ENCODE results near the gene PLXNA1. TPM values are rescaled to one million over a fixed set of nuclear protein-coding genes. Genes with fewer than 3 reads are reported as not detected.

PLXNA1 gene
- total and polyA plus RNA-seq, 5 donors from 2014 or later, result 0.25 to 12.6 (median 0.36) TPM

GRCh38 chr3:126997455-126998038 is 14.6 kb downstream of the PLXNA1 start:
- Mint-ChIP-seq H3K27ac (peak overlapping the region in 1 of 3 donors; percentile 56), H3K4me3 (no peak overlapping the region), H3K27me3 (no peaks in the 10 kb centered on the region), H3K9me3 (no peaks in the 10 kb centered on the region), H3K36me3 (peaks cover 3% of the 10 kb centered on the region), H3K4me1 (peaks cover 0 to 3% (median 1%) of the 10 kb centered on the region in 4 donors)
- H3K9me3 ChIP-seq (ENCODE audit: control insufficient read depth in 2 of 2, low read length in 2 of 2), result no peaks in the 10 kb centered on the region
- H3K27ac ChIP-seq (ENCODE audit: insufficient read depth, low read length, poor library complexity, severe bottlenecking), result no peak overlapping the region
- no peaks in the 10 kb centered on the region for H3K4me1 ChIP-seq (ENCODE audit: control insufficient read depth, insufficient read depth, low read length, poor library complexity, severe bottlenecking)
- no peak overlapping the region for H3K4me3 ChIP-seq (ENCODE audit: low read depth, low read length)
- DNase-seq (no peak), ATAC-seq (ENCODE audit: low read depth in 2 of 2) (no peak)
- H3K27me3 ChIP-seq (ENCODE audit: control insufficient read depth, insufficient read depth, low read length), result no peaks in the 10 kb centered on the region
- H3K36me3 ChIP-seq (ENCODE audit: control insufficient read depth, insufficient read depth, low read length), result no peaks in the 10 kb centered on the region

- DNase-seq (no peak), ATAC-seq (ENCODE audit: low read depth in 2 of 2) (no peak)
- peaks cover 0 to 3% (median 1%) of the 10 kb centered on the region in 4 donors for H3K4me1 Mint-ChIP-seq
- H3K27me3 ChIP-seq (ENCODE audit: control insufficient read depth, insufficient read depth, low read length), result no peaks in the 10 kb centered on the region
- H3K4me3 ChIP-seq (ENCODE audit: low read depth, low read length), result no peak overlapping the region
- H3K4me1 ChIP-seq (ENCODE audit: control insufficient read depth, insufficient read depth, low read length, poor library complexity, severe bottlenecking), result no peaks in the 10 kb centered on the region
- peaks cover 3% of the 10 kb centered on the region for H3K36me3 Mint-ChIP-seq
- no peaks in the 10 kb centered on the region for H3K36me3 ChIP-seq (ENCODE audit: control insufficient read depth, insufficient read depth, low read length)
- H3K27ac Mint-ChIP-seq, result peak overlapping the region in 1 of 3 donors; percentile 56
- H3K4me3 Mint-ChIP-seq, result no peak overlapping the region
- H3K9me3 Mint-ChIP-seq, result no peaks in the 10 kb centered on the region
- no peaks in the 10 kb centered on the region for H3K27me3 Mint-ChIP-seq
- no peaks in the 10 kb centered on the region for H3K9me3 ChIP-seq (ENCODE audit: control insufficient read depth in 2 of 2, low read length in 2 of 2)
- no peak overlapping the region for H3K27ac ChIP-seq (ENCODE audit: insufficient read depth, low read length, poor library complexity, severe bottlenecking)
Observed at GRCh38 chr3:126998320-126998719, 15.4 kb downstream of the PLXNA1 start.

DNA sequence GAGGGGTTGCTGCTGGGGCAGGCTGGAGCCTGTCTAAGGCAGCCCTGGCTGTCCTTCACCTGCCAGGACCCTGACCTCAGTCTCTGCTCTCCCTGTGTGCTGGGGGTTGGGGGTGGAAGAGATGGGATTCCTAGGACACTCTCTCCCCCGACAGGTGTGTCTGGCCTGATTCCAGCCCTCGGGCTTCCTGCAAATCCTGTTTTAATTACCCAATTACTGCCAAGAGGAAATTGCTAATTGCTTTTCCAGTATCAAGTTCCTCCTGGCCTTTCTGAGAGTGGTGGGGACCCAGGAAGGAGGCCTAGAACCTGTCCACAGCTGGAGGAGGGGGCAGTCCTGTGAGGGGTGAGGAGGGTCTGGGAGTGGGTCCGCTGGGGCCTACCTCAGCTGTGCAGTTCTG is 15.8 kb downstream of the PLXNA1 start:
- Mint-ChIP-seq H3K4me3 (no peak overlapping the region), H3K27me3 (no peaks in the 10 kb centered on the region), H3K9me3 (no peaks in the 10 kb centered on the region), H3K36me3 (peaks cover 3% of the 10 kb centered on the region), H3K27ac (no peak overlapping the region), H3K4me1 (peaks cover 0 to 2% (median under 1%) of the 10 kb centered on the region in 4 donors)
- no peaks in the 10 kb centered on the region for H3K27me3 ChIP-seq (ENCODE audit: control insufficient read depth, insufficient read depth, low read length)
- H3K27ac ChIP-seq (ENCODE audit: insufficient read depth, low read length, poor library complexity, severe bottlenecking), result no peak overlapping the region
- no peak for ATAC-seq (ENCODE audit: low read depth in 2 of 2)
- H3K36me3 ChIP-seq (ENCODE audit: control insufficient read depth, insufficient read depth, low read length), result no peaks in the 10 kb centered on the region
- no peak for DNase-seq
- H3K4me1 ChIP-seq (ENCODE audit: control insufficient read depth, insufficient read depth, low read length, poor library complexity, severe bottlenecking), result no peaks in the 10 kb centered on the region
- H3K9me3 ChIP-seq (ENCODE audit: control insufficient read depth in 2 of 2, low read length in 2 of 2), result no peaks in the 10 kb centered on the region
- H3K4me3 ChIP-seq (ENCODE audit: low read depth, low read length), result no peak overlapping the region

GRCh38 chr3:126999383-126999782 is 16.5 kb downstream of the PLXNA1 start:
- ATAC-seq (ENCODE audit: low read depth in 2 of 2) (no peak), DNase-seq (no peak)
- Mint-ChIP-seq H3K9me3 (no peaks in the 10 kb centered on the region), H3K4me1 (no peaks in the 10 kb centered on the region), H3K27me3 (no peaks in the 10 kb centered on the region), H3K36me3 (no peaks in the 10 kb centered on the region), H3K27ac (no peak overlapping the region), H3K4me3 (no peak overlapping the region)
- Histone ChIP-seq H3K27ac (ENCODE audit: insufficient read depth, low read length, poor library complexity, severe bottlenecking) (no peak overlapping the region), H3K9me3 (ENCODE audit: control insufficient read depth in 2 of 2, low read length in 2 of 2) (no peaks in the 10 kb centered on the region), H3K27me3 (ENCODE audit: control insufficient read depth, insufficient read depth, low read length) (no peaks in the 10 kb centered on the region), H3K4me3 (ENCODE audit: low read depth, low read length) (no peak overlapping the region), H3K36me3 (ENCODE audit: control insufficient read depth, insufficient read depth, low read length) (no peaks in the 10 kb centered on the region), H3K4me1 (ENCODE audit: control insufficient read depth, insufficient read depth, low read length, poor library complexity, severe bottlenecking) (no peaks in the 10 kb centered on the region)

- no peaks in the 10 kb centered on the region for H3K9me3 Mint-ChIP-seq
- H3K4me3 Mint-ChIP-seq, result no peak overlapping the region
- Histone ChIP-seq H3K27me3 (ENCODE audit: control insufficient read depth, insufficient read depth, low read length) (no peaks in the 10 kb centered on the region), H3K9me3 (ENCODE audit: control insufficient read depth in 2 of 2, low read length in 2 of 2) (no peaks in the 10 kb centered on the region), H3K27ac (ENCODE audit: insufficient read depth, low read length, poor library complexity, severe bottlenecking) (no peak overlapping the region), H3K36me3 (ENCODE audit: control insufficient read depth, insufficient read depth, low read length) (no peaks in the 10 kb centered on the region), H3K4me1 (ENCODE audit: control insufficient read depth, insufficient read depth, low read length, poor library complexity, severe bottlenecking) (no peaks in the 10 kb centered on the region), H3K4me3 (ENCODE audit: low read depth, low read length) (no peak overlapping the region)
- no peaks in the 10 kb centered on the region for H3K27me3 Mint-ChIP-seq
- H3K27ac Mint-ChIP-seq, result no peak overlapping the region
- DNase-seq, result no peak
- H3K36me3 Mint-ChIP-seq, result no peaks in the 10 kb centered on the region
- H3K4me1 Mint-ChIP-seq, result no peaks in the 10 kb centered on the region
- no peak for ATAC-seq (ENCODE audit: low read depth in 2 of 2)
Observed at GRCh38 chr3:127000119-127000518, 17.2 kb downstream of the PLXNA1 start.

- H3K27me3 Mint-ChIP-seq, result no peaks in the 10 kb centered on the region
- H3K4me3 Mint-ChIP-seq, result no peak overlapping the region
- H3K27ac Mint-ChIP-seq, result no peak overlapping the region
- Histone ChIP-seq H3K27ac (ENCODE audit: insufficient read depth, low read length, poor library complexity, severe bottlenecking) (no peak overlapping the region), H3K9me3 (ENCODE audit: control insufficient read depth in 2 of 2, low read length in 2 of 2) (no peaks in the 10 kb centered on the region), H3K4me3 (ENCODE audit: low read depth, low read length) (no peak overlapping the region), H3K4me1 (ENCODE audit: control insufficient read depth, insufficient read depth, low read length, poor library complexity, severe bottlenecking) (no peaks in the 10 kb centered on the region), H3K27me3 (ENCODE audit: control insufficient read depth, insufficient read depth, low read length) (no peaks in the 10 kb centered on the region), H3K36me3 (ENCODE audit: control insufficient read depth, insufficient read depth, low read length) (no peaks in the 10 kb centered on the region)
- ATAC-seq (ENCODE audit: low read depth in 2 of 2) (no peak), DNase-seq (no peak)
- H3K9me3 Mint-ChIP-seq, result no peaks in the 10 kb centered on the region
- H3K36me3 Mint-ChIP-seq, result no peaks in the 10 kb centered on the region
- no peaks in the 10 kb centered on the region for H3K4me1 Mint-ChIP-seq
Observed at GRCh38 chr3:127000761-127001160, 17.8 kb downstream of the PLXNA1 start.

GRCh38 chr3:127001486-127002194 is 18.7 kb downstream of the PLXNA1 start:
- DNase-seq, result no peak
- Mint-ChIP-seq H3K4me1 (no peaks in the 10 kb centered on the region), H3K36me3 (no peaks in the 10 kb centered on the region), H3K27me3 (no peaks in the 10 kb centered on the region), H3K4me3 (no peak overlapping the region), H3K27ac (no peak overlapping the region), H3K9me3 (no peaks in the 10 kb centered on the region)
- Histone ChIP-seq H3K4me1 (ENCODE audit: control insufficient read depth, insufficient read depth, low read length, poor library complexity, severe bottlenecking) (no peaks in the 10 kb centered on the region), H3K27me3 (ENCODE audit: control insufficient read depth, insufficient read depth, low read length) (no peaks in the 10 kb centered on the region), H3K27ac (ENCODE audit: insufficient read depth, low read length, poor library complexity, severe bottlenecking) (no peak overlapping the region), H3K36me3 (ENCODE audit: control insufficient read depth, insufficient read depth, low read length) (no peaks in the 10 kb centered on the region), H3K9me3 (ENCODE audit: control insufficient read depth in 2 of 2, low read length in 2 of 2) (no peaks in the 10 kb centered on the region), H3K4me3 (ENCODE audit: low read depth, low read length) (no peak overlapping the region)
- no peak for ATAC-seq (ENCODE audit: low read depth in 2 of 2)
